ENCODE data around the gene ZNF90.
"Not testable (repeated sequence)": the region's sequence is repeated elsewhere in the genome, so short reads cannot be mapped to it uniquely, and the experiment has no call there.

ZNF90 gene

GRCh38 chr19:20077791-20078463, at the start of gene ZNF90:
TSS of gene ZNF90 (plus strand) at chr19:20078000. CDS start at chr19:20078133, 133 bp downstream.
- Histone ChIP-seq H3K4me3 (ENCODE audit: low read length) (no peak within 1 kb of the TSS), H3K27ac (ENCODE audit: low read length) (no peak within 1 kb of the TSS), H3K36me3 (ENCODE audit: control insufficient read depth, low read depth, low read length) (no peaks in the 10 kb centered on the region), H3K9ac (ENCODE audit: low read length) (no peak within 1 kb of the TSS), H3K27me3 (ENCODE audit: control insufficient read depth, insufficient read depth, low read length) (no peaks in the 10 kb centered on the region), H3K9me3 (ENCODE audit: control insufficient read depth, low read depth, low read length) (peaks cover 33% of the 10 kb centered on the region), H3K4me1 (ENCODE audit: control insufficient read depth, low read depth, low read length) (no peaks in the 10 kb centered on the region)

DNA sequence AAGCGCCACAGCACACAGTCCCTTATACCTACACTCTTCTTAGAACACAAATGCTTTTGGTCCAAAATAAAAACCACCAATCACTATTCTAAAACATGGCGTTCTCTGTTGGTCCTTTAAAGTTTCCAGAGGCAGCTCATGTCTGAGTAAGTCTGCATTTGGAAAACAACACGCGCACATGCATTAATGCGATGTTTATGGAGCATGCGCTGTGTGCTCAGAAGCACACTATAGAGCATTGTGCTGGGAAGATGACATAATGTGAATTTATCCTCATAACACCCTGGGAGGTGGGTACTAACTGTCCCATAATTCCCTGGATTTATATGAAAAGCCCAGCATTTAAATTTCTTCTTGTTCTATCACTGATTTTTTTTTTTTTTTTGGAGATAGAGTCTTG, 49.2 kb upstream of the ZNF90 start:
- no peaks in the 10 kb centered on the region for H3K27me3 ChIP-seq (ENCODE audit: control insufficient read depth, insufficient read depth, low read length)
- H3K36me3 ChIP-seq (ENCODE audit: control insufficient read depth, low read depth, low read length), result no peaks in the 10 kb centered on the region
- H3K27ac ChIP-seq (ENCODE audit: low read length), result no peak overlapping the region
- no peaks in the 10 kb centered on the region for H3K4me1 ChIP-seq (ENCODE audit: control insufficient read depth, low read depth, low read length)
- H3K9ac ChIP-seq (ENCODE audit: low read length), result no peak overlapping the region
- peaks cover 16% of the 10 kb centered on the region for H3K9me3 ChIP-seq (ENCODE audit: control insufficient read depth, low read depth, low read length)
- H3K4me3 ChIP-seq (ENCODE audit: low read length), result no peak overlapping the region

DNA sequence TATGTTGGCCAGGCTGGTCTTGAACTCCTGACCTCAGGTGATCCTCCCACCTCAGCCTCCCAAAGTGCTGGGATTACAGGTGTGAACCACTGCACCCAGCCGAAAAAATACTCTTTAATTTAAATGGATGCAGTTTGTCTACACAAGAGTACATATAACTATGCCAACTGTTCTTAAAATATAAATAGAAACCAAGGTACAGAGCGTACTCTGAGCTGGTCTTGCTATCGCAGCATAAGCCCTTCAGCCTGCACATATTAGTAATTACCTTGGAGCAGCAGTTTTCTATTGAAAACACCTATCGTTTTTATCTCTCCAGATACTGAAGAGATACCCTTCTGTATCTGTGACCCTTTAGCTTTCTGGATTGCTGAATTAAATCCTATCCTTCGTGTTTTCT, 41.9 kb upstream of the ZNF90 start:
- H3K4me3 ChIP-seq (ENCODE audit: low read length), result no peak overlapping the region
- no peaks in the 10 kb centered on the region for H3K36me3 ChIP-seq (ENCODE audit: control insufficient read depth, low read depth, low read length)
- no peak overlapping the region for H3K9ac ChIP-seq (ENCODE audit: low read length)
- no peak overlapping the region for H3K27ac ChIP-seq (ENCODE audit: low read length)
- no peaks in the 10 kb centered on the region for H3K27me3 ChIP-seq (ENCODE audit: control insufficient read depth, insufficient read depth, low read length)
- peaks cover 18% of the 10 kb centered on the region for H3K9me3 ChIP-seq (ENCODE audit: control insufficient read depth, low read depth, low read length)
- no peaks in the 10 kb centered on the region for H3K4me1 ChIP-seq (ENCODE audit: control insufficient read depth, low read depth, low read length)

DNA sequence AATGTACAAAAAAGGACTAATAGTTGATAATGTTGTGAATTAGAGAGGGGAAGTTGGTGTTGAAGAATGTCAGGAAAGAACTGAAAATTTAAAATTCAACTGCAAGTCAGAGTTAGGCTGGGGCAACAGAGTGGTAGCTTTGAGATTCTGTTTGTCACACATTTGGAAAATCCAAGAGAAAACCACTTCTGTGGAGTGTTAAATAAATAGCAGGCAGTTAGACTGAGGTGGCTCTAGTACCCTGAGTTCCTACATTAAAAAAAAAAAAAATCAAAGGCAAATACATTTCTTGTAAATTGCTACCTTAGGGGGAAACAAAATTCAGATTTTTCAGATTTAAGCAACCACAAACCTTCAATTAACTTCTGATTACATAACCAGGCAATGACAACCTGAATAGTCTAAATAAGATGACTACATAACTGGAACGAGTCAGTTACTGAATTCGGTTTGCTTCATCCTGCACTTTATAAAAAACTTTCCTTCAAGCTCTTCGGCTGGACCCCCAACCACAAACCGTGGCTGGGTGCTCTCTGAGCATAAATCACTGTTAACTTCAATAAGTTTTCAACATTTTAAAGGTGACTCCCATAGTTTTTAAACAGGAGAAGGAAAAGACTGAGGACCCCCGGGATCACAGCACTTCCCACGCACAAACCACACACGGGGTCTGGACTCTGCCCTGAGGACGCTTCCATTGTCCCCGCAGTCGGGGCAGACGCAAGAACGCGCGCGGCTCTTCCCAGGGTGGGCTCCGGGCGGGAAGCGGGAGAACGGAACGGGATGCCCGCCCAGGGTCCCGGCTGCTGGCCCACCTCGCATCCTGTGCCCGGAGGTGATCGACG, 39.2 kb upstream of the ZNF90 start:
- Histone ChIP-seq H3K36me3 (ENCODE audit: control insufficient read depth, low read depth, low read length) (no peaks in the 10 kb centered on the region), H3K27ac (ENCODE audit: low read length) (no peak overlapping the region), H3K9ac (ENCODE audit: low read length) (peak overlapping the region; percentile 75), H3K4me3 (ENCODE audit: low read length) (peak overlapping the region; percentile 77), H3K27me3 (ENCODE audit: control insufficient read depth, insufficient read depth, low read length) (no peaks in the 10 kb centered on the region), H3K4me1 (ENCODE audit: control insufficient read depth, low read depth, low read length) (no peaks in the 10 kb centered on the region), H3K9me3 (ENCODE audit: control insufficient read depth, low read depth, low read length) (peaks cover 10% of the 10 kb centered on the region)

DNA sequence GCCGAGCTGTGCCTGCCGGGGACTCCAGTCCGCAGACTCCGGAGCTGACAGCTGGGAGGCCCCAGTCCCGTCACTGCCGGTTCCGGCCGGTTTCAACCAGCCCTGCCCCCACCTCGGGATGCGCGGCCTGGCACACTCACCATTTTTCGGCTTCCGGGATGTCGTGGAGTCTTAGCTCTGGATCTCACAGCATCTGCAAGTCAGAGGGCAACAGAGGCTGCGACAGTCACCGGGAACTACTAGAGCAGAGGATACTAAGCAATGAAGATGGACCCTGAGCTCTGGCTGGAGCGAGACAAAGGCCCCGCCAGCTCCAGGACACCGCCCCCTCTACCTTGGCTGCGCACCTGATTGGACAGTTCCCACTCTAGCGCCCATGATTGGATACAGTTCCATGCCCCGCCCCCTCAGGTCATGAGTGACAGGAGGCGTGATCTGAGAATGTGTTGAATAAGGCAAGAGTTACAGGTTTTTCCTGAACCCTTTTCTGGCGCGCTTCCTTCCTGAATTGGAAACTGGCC, 38.5 kb upstream of the ZNF90 start, which contains the start of gene ZNF682:
Gene ZNF682, minus strand, starts transcription at position 303 of the 521 bp plus-strand sequence. Its CDS starts 160 bp downstream, at position 143.
- H3K4me1 ChIP-seq (ENCODE audit: control insufficient read depth, low read depth, low read length), result no peaks in the 10 kb centered on the region
- peaks cover 10% of the 10 kb centered on the region for H3K9me3 ChIP-seq (ENCODE audit: control insufficient read depth, low read depth, low read length)
- H3K36me3 ChIP-seq (ENCODE audit: control insufficient read depth, low read depth, low read length), result no peaks in the 10 kb centered on the region
- H3K27ac ChIP-seq (ENCODE audit: low read length), result no peak within 1 kb of the TSS
- H3K9ac ChIP-seq (ENCODE audit: low read length), result peak within 1 kb of the TSS; percentile 75
- peak within 1 kb of the TSS; percentile 77 for H3K4me3 ChIP-seq (ENCODE audit: low read length)
- no peaks in the 10 kb centered on the region for H3K27me3 ChIP-seq (ENCODE audit: control insufficient read depth, insufficient read depth, low read length)

- H3K4me3 ChIP-seq (ENCODE audit: low read length), result no peak overlapping the region
- H3K9me3 ChIP-seq (ENCODE audit: control insufficient read depth, low read depth, low read length), result peaks cover 18% of the 10 kb centered on the region
- H3K9ac ChIP-seq (ENCODE audit: low read length), result no peak overlapping the region
- no peaks in the 10 kb centered on the region for H3K27me3 ChIP-seq (ENCODE audit: control insufficient read depth, insufficient read depth, low read length)
- no peak overlapping the region for H3K27ac ChIP-seq (ENCODE audit: low read length)
- no peaks in the 10 kb centered on the region for H3K4me1 ChIP-seq (ENCODE audit: control insufficient read depth, low read depth, low read length)
- no peaks in the 10 kb centered on the region for H3K36me3 ChIP-seq (ENCODE audit: control insufficient read depth, low read depth, low read length)
Observed at GRCh38 chr19:20044663-20045062, 33.1 kb upstream of the ZNF90 start.

GRCh38 chr19:20045742-20046141, 32.1 kb upstream of the ZNF90 start:
- H3K9ac ChIP-seq (ENCODE audit: low read length); H3K27ac ChIP-seq (ENCODE audit: low read length); H3K4me1 ChIP-seq (ENCODE audit: control insufficient read depth, low read depth, low read length); H3K4me3 ChIP-seq (ENCODE audit: low read length); H3K27me3 ChIP-seq (ENCODE audit: control insufficient read depth, insufficient read depth, low read length); H3K36me3 ChIP-seq (ENCODE audit: control insufficient read depth, low read depth, low read length): not testable (repeated sequence)
- peaks cover 18% of the 10 kb centered on the region for H3K9me3 ChIP-seq (ENCODE audit: control insufficient read depth, low read depth, low read length)

GRCh38 chr19:20051841-20052768, 25.7 kb upstream of the ZNF90 start:
- H3K27ac ChIP-seq (ENCODE audit: low read length), result peak overlapping the region; percentile 56

GRCh38 chr19:20058738-20059137, 19.1 kb upstream of the ZNF90 start:
- H3K27me3 ChIP-seq (ENCODE audit: control insufficient read depth, insufficient read depth, low read length); H3K27ac ChIP-seq (ENCODE audit: low read length); H3K36me3 ChIP-seq (ENCODE audit: control insufficient read depth, low read depth, low read length); H3K9ac ChIP-seq (ENCODE audit: low read length); H3K4me1 ChIP-seq (ENCODE audit: control insufficient read depth, low read depth, low read length); H3K4me3 ChIP-seq (ENCODE audit: low read length): not testable (repeated sequence)
- H3K9me3 ChIP-seq (ENCODE audit: control insufficient read depth, low read depth, low read length), result peaks cover 13% of the 10 kb centered on the region

More at GRCh38 chr19:20051841-20052768, 25.7 kb upstream of the ZNF90 start:
- Histone ChIP-seq H3K9me3 (ENCODE audit: control insufficient read depth, low read depth, low read length) (peaks cover 15% of the 10 kb centered on the region), H3K4me1 (ENCODE audit: control insufficient read depth, low read depth, low read length) (no peaks in the 10 kb centered on the region), H3K36me3 (ENCODE audit: control insufficient read depth, low read depth, low read length) (no peaks in the 10 kb centered on the region), H3K4me3 (ENCODE audit: low read length) (peak overlapping the region; percentile 61), H3K27me3 (ENCODE audit: control insufficient read depth, insufficient read depth, low read length) (no peaks in the 10 kb centered on the region), H3K9ac (ENCODE audit: low read length) (peak overlapping the region; percentile 83)

GRCh38 chr19:20060282-20060681, 17.5 kb upstream of the ZNF90 start:
- peaks cover 13% of the 10 kb centered on the region for H3K9me3 ChIP-seq (ENCODE audit: control insufficient read depth, low read depth, low read length)
- H3K9ac ChIP-seq (ENCODE audit: low read length), result no peak overlapping the region
- no peak overlapping the region for H3K4me3 ChIP-seq (ENCODE audit: low read length)
- H3K27ac ChIP-seq (ENCODE audit: low read length), result no peak overlapping the region
- H3K4me1 ChIP-seq (ENCODE audit: control insufficient read depth, low read depth, low read length), result no peaks in the 10 kb centered on the region
- no peaks in the 10 kb centered on the region for H3K27me3 ChIP-seq (ENCODE audit: control insufficient read depth, insufficient read depth, low read length)
- no peaks in the 10 kb centered on the region for H3K36me3 ChIP-seq (ENCODE audit: control insufficient read depth, low read depth, low read length)

GRCh38 chr19:20066861-20067260, 10.9 kb upstream of the ZNF90 start:
- Histone ChIP-seq H3K9ac (ENCODE audit: low read length) (no peak overlapping the region), H3K27ac (ENCODE audit: low read length) (no peak overlapping the region), H3K27me3 (ENCODE audit: control insufficient read depth, insufficient read depth, low read length) (no peaks in the 10 kb centered on the region), H3K36me3 (ENCODE audit: control insufficient read depth, low read depth, low read length) (no peaks in the 10 kb centered on the region), H3K9me3 (ENCODE audit: control insufficient read depth, low read depth, low read length) (peaks cover 26% of the 10 kb centered on the region), H3K4me1 (ENCODE audit: control insufficient read depth, low read depth, low read length) (no peaks in the 10 kb centered on the region), H3K4me3 (ENCODE audit: low read length) (no peak overlapping the region)

All from iPS-18a (cell line).